ENCODE results near the gene HAO2. TPM values are rescaled to one million over a fixed set of nuclear protein-coding genes. Genes with fewer than 3 reads are reported as not detected.

The HAO2 gene
- not detected for total RNA-seq

DNA sequence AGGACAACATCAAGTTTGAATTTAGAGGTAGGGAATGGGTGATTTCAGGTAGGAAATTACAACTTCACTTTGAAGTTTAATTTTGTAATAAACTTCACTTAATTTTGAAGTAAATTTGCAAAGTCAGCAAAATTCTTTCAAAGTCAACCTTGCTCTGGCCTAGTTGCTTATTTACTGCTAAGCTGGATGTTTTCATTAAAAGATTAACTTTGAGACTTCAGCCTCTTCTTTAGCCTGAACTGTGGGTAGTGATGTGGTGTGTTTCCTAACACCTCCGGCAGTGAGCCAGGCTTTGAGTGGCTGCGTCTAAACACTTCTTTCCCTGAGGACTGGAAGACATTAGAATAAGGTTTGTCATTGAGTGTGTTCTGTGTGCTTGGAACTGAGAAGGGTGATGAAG lies at the start of gene HAO2:
Gene HAO2 (plus strand): TSS at position 232 of the 400 bp plus-strand sequence. CDS start 12,301 bp downstream, outside the sequence.
- TF ChIP-seq, protein P1, sequence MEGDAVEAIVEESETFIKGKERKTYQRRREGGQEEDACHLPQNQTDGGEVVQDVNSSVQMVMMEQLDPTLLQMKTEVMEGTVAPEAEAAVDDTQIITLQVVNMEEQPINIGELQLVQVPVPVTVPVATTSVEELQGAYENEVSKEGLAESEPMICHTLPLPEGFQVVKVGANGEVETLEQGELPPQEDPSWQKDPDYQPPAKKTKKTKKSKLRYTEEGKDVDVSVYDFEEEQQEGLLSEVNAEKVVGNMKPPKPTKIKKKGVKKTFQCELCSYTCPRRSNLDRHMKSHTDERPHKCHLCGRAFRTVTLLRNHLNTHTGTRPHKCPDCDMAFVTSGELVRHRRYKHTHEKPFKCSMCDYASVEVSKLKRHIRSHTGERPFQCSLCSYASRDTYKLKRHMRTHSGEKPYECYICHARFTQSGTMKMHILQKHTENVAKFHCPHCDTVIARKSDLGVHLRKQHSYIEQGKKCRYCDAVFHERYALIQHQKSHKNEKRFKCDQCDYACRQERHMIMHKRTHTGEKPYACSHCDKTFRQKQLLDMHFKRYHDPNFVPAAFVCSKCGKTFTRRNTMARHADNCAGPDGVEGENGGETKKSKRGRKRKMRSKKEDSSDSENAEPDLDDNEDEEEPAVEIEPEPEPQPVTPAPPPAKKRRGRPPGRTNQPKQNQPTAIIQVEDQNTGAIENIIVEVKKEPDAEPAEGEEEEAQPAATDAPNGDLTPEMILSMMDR (IDR thresholded peaks at IDR 0.05) = no peak
- no peak for ATAC-seq (ENCODE audit: low FRiP score)
- DNase-seq (ENCODE audit: low spot score) = no peak

DNA sequence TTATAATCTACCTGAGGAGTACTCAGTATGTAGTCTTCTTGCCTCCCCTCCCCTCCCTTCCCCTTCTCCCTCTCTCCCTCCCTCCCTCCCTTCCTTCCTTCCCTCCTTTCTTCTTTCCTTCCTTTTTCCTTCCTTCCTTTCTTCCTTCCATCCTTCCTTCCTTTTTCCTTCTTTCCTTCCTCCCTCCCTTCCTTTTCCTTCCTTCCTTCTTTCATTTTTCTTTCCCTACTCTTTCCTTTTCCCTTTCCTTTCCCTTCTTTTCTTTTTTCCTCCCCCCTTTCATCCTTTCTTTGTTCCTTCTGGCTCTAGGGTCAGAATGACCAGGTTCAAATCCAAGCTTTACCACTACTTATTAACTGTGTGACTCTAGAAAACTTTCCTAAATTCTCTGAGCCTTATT lies 48.5 kb upstream of the HAO2 start:
- TF ChIP-seq, protein P1 (IDR thresholded peaks at IDR 0.05) = no peak
- DNase-seq (ENCODE audit: low spot score) = no peak
- no peak for ATAC-seq (ENCODE audit: low FRiP score)

DNA sequence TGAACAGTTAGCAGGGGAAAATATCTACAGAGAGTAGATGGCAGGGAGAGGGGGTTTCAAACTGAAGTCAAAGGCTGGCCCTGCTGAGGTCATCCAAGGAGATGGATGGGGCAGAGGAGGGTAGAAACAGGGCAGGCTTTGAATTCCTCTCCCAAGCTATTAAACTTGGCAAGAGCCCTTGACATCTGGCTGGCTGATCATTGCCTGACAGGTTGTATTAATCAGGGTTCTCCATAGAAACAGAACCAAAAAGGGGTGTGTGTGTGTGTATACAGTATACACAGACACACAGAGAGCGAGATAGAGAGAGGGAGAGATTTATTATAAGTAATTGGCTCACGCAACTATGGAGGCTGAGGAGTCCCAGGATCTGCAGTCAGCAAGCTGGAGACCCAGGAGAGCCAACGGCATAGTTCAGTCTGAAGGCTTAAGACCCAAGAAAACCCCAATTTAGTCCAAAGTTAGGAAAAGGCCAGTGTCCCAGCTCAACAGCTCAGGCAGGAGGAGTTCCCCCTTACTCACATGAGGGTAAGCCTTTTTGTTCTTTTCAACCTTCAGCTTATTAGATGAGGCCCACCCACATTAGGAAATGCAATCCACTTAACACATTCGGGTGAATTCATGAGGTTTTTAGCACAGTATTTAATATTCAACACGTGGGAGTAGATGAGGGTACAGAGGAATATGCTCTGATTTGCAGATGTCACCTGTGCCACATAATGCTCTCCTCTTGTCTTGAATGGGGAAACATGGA lies 46.7 kb upstream of the HAO2 start:
- ATAC-seq (ENCODE audit: low FRiP score) (no peak), DNase-seq (ENCODE audit: low spot score) (no peak)
- TF ChIP-seq, protein P1 (IDR thresholded peaks at IDR 0.05) = no peak

DNA sequence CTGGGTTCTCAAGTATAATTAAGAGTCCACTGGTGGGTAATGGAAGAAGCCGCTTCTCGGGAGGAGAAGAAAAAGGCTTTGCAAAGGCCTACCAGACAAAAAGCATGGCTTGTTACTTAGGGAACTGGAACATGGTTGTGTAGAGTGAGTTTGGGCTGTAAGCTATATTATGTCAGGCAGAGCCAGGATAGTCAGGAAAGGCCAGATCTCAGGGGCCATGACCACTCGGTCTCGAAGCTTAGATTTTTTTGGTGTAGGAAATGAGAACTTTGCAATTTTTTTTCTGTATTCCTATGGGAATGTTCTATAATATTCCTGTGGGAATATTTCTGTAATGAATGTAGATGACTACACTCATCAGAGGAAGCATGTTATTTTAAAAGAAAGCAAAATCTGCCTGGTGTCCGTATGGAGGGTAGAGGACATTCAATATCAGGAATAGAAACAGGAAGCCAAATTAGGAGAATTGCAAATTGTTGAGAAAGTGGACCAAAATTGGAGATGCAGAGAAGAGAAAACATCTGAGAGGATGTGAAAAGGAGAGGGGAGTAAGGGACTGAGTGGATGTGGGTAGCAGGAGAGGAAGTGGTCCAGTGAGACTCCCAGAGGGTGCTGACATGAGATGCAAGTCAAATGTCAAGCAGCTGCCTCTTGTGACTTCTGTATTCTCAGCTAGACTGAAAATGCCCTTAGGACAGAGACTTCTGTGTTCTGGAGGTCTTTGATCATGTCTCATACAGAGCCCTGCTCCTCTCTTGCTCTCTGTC lies 45.2 kb upstream of the HAO2 start:
- ATAC-seq (ENCODE audit: low FRiP score) = no peak
- no peak for DNase-seq (ENCODE audit: low spot score)
- TF ChIP-seq, protein P1 (IDR thresholded peaks at IDR 0.05) = no peak

DNA sequence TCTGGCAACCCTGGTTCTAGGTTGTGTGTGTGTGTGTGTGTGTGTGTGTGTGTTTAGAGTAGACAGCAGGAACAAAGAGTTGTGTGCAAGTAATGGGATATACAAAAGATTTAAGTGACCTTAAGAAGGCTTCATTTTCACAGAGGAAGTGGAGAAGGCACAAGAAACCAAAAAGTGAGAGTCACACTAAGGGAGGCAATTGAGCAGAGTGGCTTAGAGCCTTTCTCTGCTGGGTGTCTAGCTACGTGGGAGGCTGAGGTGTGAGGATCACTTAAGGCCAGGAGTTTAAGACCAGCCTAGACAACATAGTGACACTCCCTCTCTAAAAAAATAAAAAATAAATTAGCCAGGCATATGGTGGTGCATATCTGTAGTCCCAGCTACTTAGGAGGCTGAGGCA lies 44.4 kb upstream of the HAO2 start:
- no peak for DNase-seq (ENCODE audit: low spot score)
- ATAC-seq (ENCODE audit: low FRiP score) = no peak
- TF ChIP-seq, protein P1 (IDR thresholded peaks at IDR 0.05) = no peak

DNA sequence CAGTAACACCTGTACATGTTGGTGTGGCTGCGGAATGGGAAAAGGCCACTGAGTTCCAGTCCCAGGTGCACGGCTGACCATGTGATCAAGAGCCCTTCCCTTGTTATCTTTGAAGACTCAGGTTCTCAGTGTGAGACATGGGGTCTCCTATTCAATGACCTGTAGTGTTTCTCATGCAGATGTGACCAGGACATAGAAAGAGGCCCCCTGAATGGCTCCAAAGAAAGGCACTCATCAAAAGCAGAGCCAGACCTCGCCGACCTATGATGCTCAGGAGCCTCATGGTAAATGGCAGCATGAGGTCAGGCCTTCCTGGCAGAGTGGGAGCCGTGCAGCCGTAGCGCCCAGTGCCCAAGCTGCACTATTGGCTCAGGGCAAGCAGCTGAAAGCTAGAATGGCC lies 42.3 kb upstream of the HAO2 start:
- DNase-seq (ENCODE audit: low spot score) (no peak), ATAC-seq (ENCODE audit: low FRiP score) (no peak)
- TF ChIP-seq, protein P1 (IDR thresholded peaks at IDR 0.05) = no peak

All from omental fat pad (tissue), 4 donors.